NT2/D1 (cell line): Measurements from ENCODE around the gene SLC27A1.

Source experiments
- SUZ12 ChIP-seq: IDR thresholded peaks from 2 replicates; pipeline ENCODE4 v1.6.1; 2011; ENCODE audit not compliant: insufficient read length, insufficient read depth; ENCODE audit errors: extremely low read depth
- YY1 ChIP-seq: IDR thresholded peaks from 2 replicates; pipeline ENCODE4 v1.6.1; 2011; ENCODE audit not compliant: insufficient read length, insufficient read depth
- ZNF274 ChIP-seq: IDR thresholded peaks from 2 replicates; pipeline ENCODE4 v1.6.1; 2011; ENCODE audit warnings: mild to moderate bottlenecking, low read depth, low read length

DNA sequence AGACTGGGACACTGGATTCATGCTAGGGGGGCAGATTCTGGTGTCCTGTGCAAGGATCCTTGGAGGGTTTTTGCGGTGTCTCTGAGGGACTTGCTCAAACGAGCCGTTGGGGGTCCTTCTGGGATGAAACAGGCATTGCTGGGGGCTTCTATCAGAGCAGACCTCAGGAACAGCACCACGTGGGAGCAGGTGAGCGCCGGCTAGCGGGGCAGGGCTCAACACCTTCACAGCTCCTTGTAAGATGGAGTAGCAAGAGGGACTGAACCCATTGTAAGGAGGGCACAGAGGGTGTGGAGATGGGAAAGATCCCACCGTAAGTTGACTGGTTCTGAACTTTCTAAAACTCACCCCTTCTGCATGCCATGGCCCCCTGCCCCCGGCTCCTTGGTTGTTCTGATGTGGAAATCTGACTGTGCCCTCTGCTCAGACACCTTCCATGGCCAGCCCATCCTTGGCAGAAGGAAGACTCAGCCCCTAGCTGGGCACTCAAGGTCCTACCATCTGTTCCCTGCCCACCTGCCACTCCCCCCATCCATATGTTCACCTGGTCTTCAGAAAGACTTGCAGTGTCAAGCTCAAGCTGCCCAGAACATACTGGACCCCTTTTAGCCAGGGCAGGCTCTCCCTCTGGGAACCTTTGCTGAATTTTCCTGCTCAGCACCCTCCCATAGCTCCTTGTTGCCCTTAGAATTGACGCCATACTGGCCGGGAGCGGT, 1.2 kb downstream of the SLC27A1 start:
- TF ChIP-seq ZNF274 (no peak), YY1 (no peak), SUZ12 (no peak)
